HEK293T (cell line): Measurements from ENCODE around the gene NDUFA8.
A peak's percentile ranks its signal among the peaks of the same experiment; 100 is the strongest.

ENCODE experiments used
- CTCF ChIA-PET: fragments of 350-600 bp; formaldehyde crosslinking; extraction: SDS; loops from one replicate; lab custom pipeline; 2021; ENCODE audit warnings: antibody characterized with exemption, inconsistent platforms; lab: Yijun Ruan, JAX
- POLR2A ChIA-PET: fragments of 350-600 bp; formaldehyde crosslinking; extraction: SDS; loops from one replicate; lab custom pipeline; 2020; ENCODE audit warnings: antibody characterized with exemption, inconsistent platforms; lab: Yijun Ruan, JAX
- DNase-seq: peaks from one replicate; pipeline ENCODE4 v3.0.0; 2012; ENCODE audit warnings: mixed read lengths; ENCODE audit errors: extremely low spot score
- ARNT ChIP-seq: fragments of 450-650 bp; IDR thresholded peaks from 2 replicates; pipeline ENCODE4 v1.6.1; 2017; ENCODE audit warnings: mild to moderate bottlenecking
- BHLHE40 ChIP-seq: fragments of 450-650 bp; IDR thresholded peaks from 2 replicates; pipeline ENCODE4 v1.6.1; 2016; ENCODE audit warnings: mild to moderate bottlenecking, moderate library complexity, borderline replicate concordance
- CTBP1 ChIP-seq: fragments of 450-650 bp; IDR thresholded peaks from 2 replicates; pipeline ENCODE4 v1.6.1; 2016; ENCODE audit warnings: borderline replicate concordance
- ELF4 ChIP-seq: fragments of 450-650 bp; IDR thresholded peaks from 2 replicates; pipeline ENCODE4 v1.6.1; 2017; ENCODE audit warnings: antibody characterized with exemption
- FOXA1 ChIP-seq: fragments of 450-650 bp; IDR thresholded peaks from 2 replicates; pipeline ENCODE4 v1.6.1; 2016; ENCODE audit warnings: mild to moderate bottlenecking
- FOXK2 ChIP-seq: fragments of 450-650 bp; IDR thresholded peaks from 2 replicates; pipeline ENCODE4 v1.6.1; 2016; ENCODE audit warnings: mild to moderate bottlenecking
- FOXM1 ChIP-seq: fragments of 450-650 bp; IDR thresholded peaks from 2 replicates; pipeline ENCODE4 v1.6.1; 2017; ENCODE audit warnings: mild to moderate bottlenecking, borderline replicate concordance
- HDGF ChIP-seq: fragments of 450-650 bp; IDR thresholded peaks from 2 replicates; pipeline ENCODE4 v1.6.1; 2017; ENCODE audit warnings: antibody characterized with exemption, borderline replicate concordance
- L3MBTL2 ChIP-seq: fragments of 450-650 bp; conservative IDR thresholded peaks from 2 replicates; pipeline ENCODE4 v1.6.1; 2016; ENCODE audit warnings: mild to moderate bottlenecking
- LEF1 ChIP-seq: fragments of 450-650 bp; IDR thresholded peaks from 2 replicates; pipeline ENCODE4 v1.6.1; 2017; ENCODE audit warnings: mild to moderate bottlenecking, borderline replicate concordance
- NFRKB ChIP-seq: fragments of 450-650 bp; IDR thresholded peaks from 2 replicates; pipeline ENCODE4 v1.6.1; 2016; ENCODE audit warnings: mild to moderate bottlenecking, moderate library complexity
- SP1 ChIP-seq: fragments of 450-650 bp; IDR thresholded peaks from 2 replicates; pipeline ENCODE4 v1.6.1; 2017
- SUZ12 ChIP-seq: fragments of 450-650 bp; IDR thresholded peaks from 2 replicates; pipeline ENCODE4 v1.6.1; 2016; ENCODE audit warnings: mild to moderate bottlenecking
- TARDBP ChIP-seq: fragments of 450-650 bp; IDR thresholded peaks from 2 replicates; pipeline ENCODE4 v1.6.1; 2016
- ZNF384 ChIP-seq: fragments of 450-650 bp; IDR thresholded peaks from 2 replicates; pipeline ENCODE4 v1.6.1; 2016
- TF ChIP-seq, protein P1 (sequence below): fragments of 450-650 bp; IDR thresholded peaks from 2 replicates; pipeline ENCODE4 v1.6.1; 2016

Gene NDUFA8

DNA sequence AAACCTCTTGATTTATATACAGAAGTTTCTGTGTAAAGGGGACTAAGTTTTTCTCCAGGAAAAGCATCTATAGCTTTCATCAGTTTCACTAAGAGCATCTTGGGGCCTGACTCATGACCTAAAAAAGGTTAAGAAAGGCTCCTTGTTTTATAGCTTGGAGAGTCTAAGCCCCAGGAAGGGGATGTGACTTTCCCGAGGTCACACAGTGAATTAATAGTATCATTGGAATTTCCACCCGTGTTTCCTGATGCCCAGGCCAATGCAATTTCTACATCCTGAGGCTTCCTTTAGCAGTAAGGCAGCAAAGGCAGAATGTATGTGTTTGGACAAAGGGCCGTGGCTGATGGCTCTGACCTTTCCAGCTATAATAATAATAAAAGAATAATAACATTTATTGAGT, 8.8 kb upstream of the NDUFA8 start:
- CTCF ChIA-PET, result no interaction called here
- POLR2A ChIA-PET, result interaction anchor here (1.2 kb wide), 1 partner anchor 9 kb away, joined by 3 read pairs; the partner anchor contains the start of genes MORN5 and NDUFA8
- DNase-seq, result no peak
- TF ChIP-seq, protein P1, sequence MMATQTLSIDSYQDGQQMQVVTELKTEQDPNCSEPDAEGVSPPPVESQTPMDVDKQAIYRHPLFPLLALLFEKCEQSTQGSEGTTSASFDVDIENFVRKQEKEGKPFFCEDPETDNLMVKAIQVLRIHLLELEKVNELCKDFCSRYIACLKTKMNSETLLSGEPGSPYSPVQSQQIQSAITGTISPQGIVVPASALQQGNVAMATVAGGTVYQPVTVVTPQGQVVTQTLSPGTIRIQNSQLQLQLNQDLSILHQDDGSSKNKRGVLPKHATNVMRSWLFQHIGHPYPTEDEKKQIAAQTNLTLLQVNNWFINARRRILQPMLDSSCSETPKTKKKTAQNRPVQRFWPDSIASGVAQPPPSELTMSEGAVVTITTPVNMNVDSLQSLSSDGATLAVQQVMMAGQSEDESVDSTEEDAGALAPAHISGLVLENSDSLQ, result no peak
- TF ChIP-seq NFRKB, result no peak
- TF ChIP-seq SUZ12, result no peak
- no peak for TF ChIP-seq BHLHE40
- no peak for TF ChIP-seq ZNF384
- TF ChIP-seq L3MBTL2, result no peak
- no peak for TF ChIP-seq HDGF
- no peak for TF ChIP-seq CTBP1
- TF ChIP-seq FOXM1, result no peak
- no peak for TF ChIP-seq ARNT
- TF ChIP-seq ELF4, result no peak
- TF ChIP-seq FOXA1, result no peak
- no peak for TF ChIP-seq SP1
- TF ChIP-seq FOXK2, result no peak
- no peak for TF ChIP-seq TARDBP
- no peak for TF ChIP-seq LEF1

DNA sequence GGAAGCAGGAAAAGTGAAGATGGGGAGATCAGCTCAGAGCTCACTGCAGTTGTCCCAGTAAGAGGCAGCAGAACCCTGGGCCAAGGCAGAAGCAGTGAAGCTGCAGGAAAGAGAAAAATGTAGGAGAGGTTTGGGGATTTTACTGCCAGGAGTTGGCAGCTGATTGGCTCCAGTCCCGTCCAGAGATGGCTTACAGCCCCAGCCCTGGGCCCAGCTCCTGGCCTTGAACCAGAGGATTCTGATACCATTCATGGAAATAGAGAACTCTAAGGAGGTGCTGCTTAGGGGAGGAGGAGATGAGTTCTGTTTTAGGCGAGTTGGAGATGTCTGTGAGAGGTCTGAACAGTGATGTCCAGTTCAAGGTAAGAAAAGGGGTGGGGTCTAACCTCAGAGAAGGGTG, 4.7 kb upstream of the NDUFA8 start:
- POLR2A ChIA-PET, result no interaction called here

DNA sequence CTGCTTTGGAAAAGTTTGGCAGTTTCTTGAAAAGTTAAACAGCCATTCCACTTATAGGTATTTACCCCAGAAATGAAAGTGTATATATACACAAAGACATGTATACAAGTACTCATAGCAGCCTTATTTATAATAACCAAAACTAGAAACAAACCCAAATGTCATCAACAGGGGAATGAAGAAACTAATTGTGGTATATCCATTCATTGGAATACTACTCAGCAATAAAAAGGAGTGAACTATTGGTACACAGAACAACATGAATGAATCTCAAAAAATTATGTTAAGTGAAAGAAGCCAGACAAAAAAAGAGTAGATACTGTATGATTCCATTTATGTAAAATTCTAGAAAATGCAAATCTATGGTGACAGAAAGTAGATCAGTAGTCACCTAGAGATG, 2.8 kb upstream of the NDUFA8 start:
- CTCF ChIA-PET, result no interaction called here

More for the DNA sequence above, 4.7 kb upstream of the NDUFA8 start:
- CTCF ChIA-PET, result interaction anchor here (0.7 kb wide), 1 partner anchor 65 kb away, joined by 3 read pairs; no protein-coding TSS in a partner anchor
- DNase-seq, result no peak
- TF ChIP-seq FOXK2, result no peak
- TF ChIP-seq SUZ12, result no peak
- no peak for TF ChIP-seq L3MBTL2
- TF ChIP-seq LEF1, result no peak
- no peak for TF ChIP-seq BHLHE40
- no peak for TF ChIP-seq SP1

DNA sequence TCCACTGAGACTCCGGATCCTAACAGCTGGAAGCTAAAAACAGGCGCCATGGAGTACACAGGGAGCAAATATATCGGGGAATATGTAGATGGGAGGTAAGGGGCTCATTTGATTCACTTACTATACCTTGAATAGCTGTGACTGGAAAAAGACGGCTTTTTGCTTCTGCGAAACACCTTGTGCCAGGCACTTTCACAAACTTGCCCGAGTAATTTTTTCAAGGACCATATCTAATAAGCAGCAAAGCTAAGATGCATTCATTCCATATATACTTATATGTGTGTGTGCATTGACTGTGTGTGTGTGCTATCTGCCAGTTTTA, 307 bp upstream of the NDUFA8 start:
- no peak for DNase-seq
- ChIA-PET CTCF (no interaction called here), POLR2A (interaction anchor here (1.0 kb wide), 2 partner anchors 8 to 107 kb away, joined by 3 read pairs; no protein-coding TSS in a partner anchor)
- no peak for TF ChIP-seq TARDBP
- no peak for TF ChIP-seq LEF1
- TF ChIP-seq FOXM1, result no peak
- TF ChIP-seq CTBP1, result no peak
- no peak for TF ChIP-seq ARNT
- no peak for TF ChIP-seq SUZ12
- TF ChIP-seq FOXK2, result no peak
- no peak for TF ChIP-seq L3MBTL2
- no peak for TF ChIP-seq ELF4
- no peak for TF ChIP-seq SP1
- TF ChIP-seq NFRKB, result no peak
- TF ChIP-seq ZNF384, result no peak
- no peak for TF ChIP-seq FOXA1
- TF ChIP-seq HDGF, result no peak
- no peak for TF ChIP-seq BHLHE40

More for the DNA sequence above, 2.8 kb upstream of the NDUFA8 start:
- POLR2A ChIA-PET, result no interaction called here
- no peak for TF ChIP-seq ARNT
- TF ChIP-seq ELF4, result no peak
- no peak for TF ChIP-seq SP1
- TF ChIP-seq NFRKB, result no peak
- TF ChIP-seq LEF1, result no peak
- TF ChIP-seq HDGF, result no peak
- TF ChIP-seq, protein P1, result no peak
- no peak for TF ChIP-seq FOXM1
- no peak for TF ChIP-seq BHLHE40
- no peak for DNase-seq

DNA sequence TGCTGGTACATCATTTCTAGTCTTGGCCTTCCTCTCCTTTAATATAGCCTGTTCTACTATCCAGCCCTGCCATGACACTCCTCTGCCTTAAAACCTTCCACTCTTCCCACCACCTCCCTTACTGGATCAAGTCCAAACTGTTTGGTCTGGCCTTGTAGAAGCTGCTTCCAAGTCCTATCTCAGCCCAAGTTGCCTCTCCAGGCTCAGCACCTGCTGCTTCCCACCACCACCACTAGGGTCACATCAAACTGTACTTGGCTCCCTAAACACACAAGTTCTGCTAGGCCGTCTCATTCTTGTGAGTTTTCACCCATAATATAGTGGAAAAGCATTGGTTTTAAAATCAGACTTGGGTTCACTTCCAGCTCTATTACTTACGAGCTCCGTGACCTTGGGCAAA, 1.4 kb downstream of the NDUFA8 start:
- DNase-seq, result peak; percentile 66
- POLR2A ChIA-PET, result interaction anchor here (1.0 kb wide), 1 partner anchor 107 kb away, joined by 3 read pairs; the partner anchor contains the start of genes MRRF and RBM18
- TF ChIP-seq FOXA1, result no peak
- no peak for TF ChIP-seq ELF4
- no peak for TF ChIP-seq TARDBP
- no peak for TF ChIP-seq FOXK2
- no peak for TF ChIP-seq ARNT
- TF ChIP-seq SUZ12, result no peak
- TF ChIP-seq NFRKB, result no peak
- no peak for TF ChIP-seq HDGF
- CTCF ChIA-PET, result interaction anchor here (0.6 to 1.2 kb wide), 4 partner anchors 12 to 33 kb away, joined by 3 to 4 read pairs (median 4); no protein-coding TSS in a partner anchor

DNA sequence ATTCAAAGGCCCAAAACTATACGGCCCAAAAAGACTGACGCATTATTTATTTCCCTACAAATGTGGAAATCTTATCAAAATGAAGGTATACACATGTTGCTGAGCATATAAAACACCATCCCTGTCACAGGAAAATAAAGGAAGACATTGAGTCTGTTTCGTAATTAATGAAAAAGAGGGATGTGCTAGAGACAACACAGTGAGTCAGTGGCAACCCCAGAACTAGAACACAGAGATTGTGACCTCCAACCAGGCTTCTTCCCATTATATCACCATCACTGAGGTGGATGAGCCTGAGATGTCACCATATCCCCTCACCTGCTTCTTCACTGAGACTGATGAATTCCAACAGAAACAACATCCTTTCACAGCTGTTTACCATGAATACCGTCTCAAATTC, 3.8 kb downstream of the NDUFA8 start:
- POLR2A ChIA-PET, result no interaction called here

More for the DNA sequence above, 3.8 kb downstream of the NDUFA8 start:
- TF ChIP-seq ARNT (no peak), FOXK2 (no peak), FOXA1 (no peak), TARDBP (no peak), ZNF384 (no peak), HDGF (no peak), LEF1 (no peak), SP1 (no peak)
- TF ChIP-seq, protein P1, result no peak
- CTCF ChIA-PET, result no interaction called here
- DNase-seq, result no peak
